ENCODE measurements around the gene SLC29A2. TPM values are rescaled to one million over a fixed set of nuclear protein-coding genes. Genes with fewer than 3 reads are reported as not detected.

The SLC29A2 gene
- total RNA-seq, 2 experiments from 2014 or later: 10.0 to 11.1 TPM

DNA sequence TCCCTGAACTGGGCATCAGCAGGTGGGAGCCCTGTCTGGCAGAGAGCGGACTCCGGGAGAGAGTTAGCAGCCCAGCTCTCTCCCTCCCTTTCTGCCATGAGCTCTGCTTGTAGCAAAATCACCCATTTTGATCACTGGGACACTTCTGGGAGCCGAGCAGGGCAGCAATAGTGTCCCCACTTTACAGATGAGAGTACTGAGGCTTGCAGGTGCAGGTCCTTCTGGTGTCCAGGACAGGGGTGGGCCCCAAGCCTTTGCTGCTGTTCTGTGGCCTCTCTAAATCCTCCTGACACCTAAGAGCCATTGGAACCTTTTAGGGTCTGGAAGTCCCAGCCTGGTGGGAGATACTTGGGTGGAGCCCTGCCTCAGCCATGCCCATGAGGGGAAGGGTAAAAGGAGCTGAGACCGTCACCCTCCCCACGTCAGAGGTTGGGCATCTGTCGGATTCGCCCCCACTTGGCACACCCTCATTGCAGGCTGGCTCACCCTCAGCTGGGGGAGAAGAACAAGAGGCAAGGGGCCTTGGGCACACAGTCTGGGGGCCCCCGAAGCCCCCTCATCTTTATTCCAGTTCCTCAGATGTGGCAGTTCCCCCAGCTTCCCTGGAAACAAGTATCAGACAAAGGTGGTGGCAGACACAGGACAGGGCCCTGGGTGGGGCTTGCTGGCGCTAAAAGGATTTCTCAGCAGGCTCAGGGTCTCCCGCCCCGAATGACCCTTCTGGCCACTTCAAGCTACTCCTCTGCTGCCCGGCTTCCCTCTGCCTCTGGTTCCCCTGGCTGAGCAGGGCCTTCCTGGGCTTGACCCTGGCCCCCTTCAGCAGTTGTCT lies 39.8 kb downstream of the SLC29A2 start:
- DNase-seq (no peak), ATAC-seq (no peak)
- no peak overlapping the region for H3K4me3 Mint-ChIP-seq
- CTCF ChIA-PET: interaction anchor here (0.9 to 8.7 kb wide), 6 partner anchors 9 to 57 kb away, joined by 3 to 194 read pairs (median 4); partner anchors contain the start of gene BRMS1
- peaks cover 40% of the 10 kb centered on the region for H3K4me1 Mint-ChIP-seq (ENCODE audit: low read depth)
- H3K36me3 Mint-ChIP-seq (ENCODE audit: low read depth): peaks cover 4% of the 10 kb centered on the region
- POLR2A ChIA-PET: interaction anchor here (1.5 to 1.6 kb wide), 2 partner anchors 19 to 41 kb away, joined by 4 to 9 read pairs; no protein-coding TSS in a partner anchor
- H3K27ac Mint-ChIP-seq: no peak overlapping the region
- H3K27me3 Mint-ChIP-seq (ENCODE audit: low read depth): no peaks in the 10 kb centered on the region
- H3K9me3 Mint-ChIP-seq (ENCODE audit: insufficient read depth): no peaks in the 10 kb centered on the region

- ChIA-PET POLR2A (interaction anchor here (1.5 kb wide), 1 partner anchor 41 kb away, joined by 4 read pairs; no protein-coding TSS in a partner anchor), CTCF (interaction anchor here (0.9 to 8.7 kb wide), 6 partner anchors 9 to 58 kb away, joined by 3 to 194 read pairs (median 4); partner anchors contain the start of gene BRMS1)
- DNase-seq (no peak), ATAC-seq (no peak)
- Mint-ChIP-seq H3K27ac (no peak overlapping the region), H3K4me3 (no peak overlapping the region), H3K4me1 (ENCODE audit: low read depth) (peaks cover 38% of the 10 kb centered on the region), H3K36me3 (ENCODE audit: low read depth) (no peaks in the 10 kb centered on the region), H3K27me3 (ENCODE audit: low read depth) (no peaks in the 10 kb centered on the region), H3K9me3 (ENCODE audit: insufficient read depth) (no peaks in the 10 kb centered on the region)
These were observed 40.6 kb downstream of the SLC29A2 start for GRCh38 chr11:66330931-66331330.

- DNase-seq (no peak), ATAC-seq (no peak)
- no peak overlapping the region for H3K4me3 Mint-ChIP-seq
- no peaks in the 10 kb centered on the region for H3K36me3 Mint-ChIP-seq (ENCODE audit: low read depth)
- peaks cover 48% of the 10 kb centered on the region for H3K4me1 Mint-ChIP-seq (ENCODE audit: low read depth)
- no peaks in the 10 kb centered on the region for H3K9me3 Mint-ChIP-seq (ENCODE audit: insufficient read depth)
- CTCF ChIA-PET: interaction anchor here (0.7 to 8.7 kb wide), 8 partner anchors 9 to 57 kb away, joined by 3 to 194 read pairs (median 3); partner anchors contain the start of genes CD248, TMEM151A and YIF1A
- no peaks in the 10 kb centered on the region for H3K27me3 Mint-ChIP-seq (ENCODE audit: low read depth)
- no peak overlapping the region for H3K27ac Mint-ChIP-seq
- POLR2A ChIA-PET: interaction anchor here (2.2 kb wide), 1 partner anchor 16 kb away, joined by 20 read pairs; no protein-coding TSS in a partner anchor
These were observed 42.3 kb downstream of the SLC29A2 start for GRCh38 chr11:66329165-66329673.

DNA sequence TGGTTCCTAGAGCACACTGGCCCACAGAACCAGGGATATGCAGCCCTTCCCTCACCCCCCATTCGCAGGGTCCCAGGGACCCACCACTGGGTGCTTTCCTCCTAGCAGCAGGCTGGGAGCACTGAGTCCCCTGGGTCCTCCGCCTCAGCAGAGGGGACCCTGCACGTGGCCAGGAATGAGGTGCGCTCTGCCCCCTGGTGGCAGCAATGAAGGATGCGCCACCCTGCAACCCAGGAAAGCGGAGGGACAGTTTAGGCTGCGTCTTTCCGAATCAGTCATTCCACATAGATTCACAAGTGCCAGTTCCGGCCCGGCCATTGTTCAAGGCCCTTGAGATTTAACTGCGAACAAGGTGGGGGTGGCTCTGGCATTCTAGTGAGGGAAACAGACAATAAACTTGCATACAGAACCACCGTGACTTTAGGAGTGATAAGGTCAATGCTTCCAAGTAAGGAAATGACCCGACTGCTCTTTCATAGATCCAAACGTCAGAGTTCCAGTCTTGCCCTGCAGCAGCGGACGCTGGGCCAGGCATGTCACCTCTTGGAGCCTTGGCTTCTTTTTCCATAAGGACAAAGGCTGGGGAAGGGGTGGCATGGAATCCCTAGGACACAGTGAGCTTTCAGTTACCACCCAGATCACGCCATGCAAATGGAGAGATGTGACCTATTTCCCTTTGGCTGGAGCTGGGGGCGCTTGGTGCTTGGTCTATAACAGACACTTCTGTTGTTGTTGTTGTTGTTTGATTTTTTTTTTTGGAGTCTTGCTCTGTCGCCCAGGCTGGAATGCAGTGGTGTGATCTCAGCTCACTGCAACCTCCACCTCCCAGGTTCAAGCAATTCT lies 43.0 kb downstream of the SLC29A2 start:
- POLR2A ChIA-PET: interaction anchor here (2.2 kb wide), 1 partner anchor 15 kb away, joined by 20 read pairs; no protein-coding TSS in a partner anchor
- no peaks in the 10 kb centered on the region for H3K27me3 Mint-ChIP-seq (ENCODE audit: low read depth)
- peak; percentile 85 for DNase-seq
- peak overlapping the region; percentile 4 for H3K4me3 Mint-ChIP-seq
- peak; percentile 78 for ATAC-seq
- peaks cover 55% of the 10 kb centered on the region for H3K4me1 Mint-ChIP-seq (ENCODE audit: low read depth)
- peak overlapping the region; percentile 85 for H3K27ac Mint-ChIP-seq
- no peaks in the 10 kb centered on the region for H3K36me3 Mint-ChIP-seq (ENCODE audit: low read depth)
- no peaks in the 10 kb centered on the region for H3K9me3 Mint-ChIP-seq (ENCODE audit: insufficient read depth)
- CTCF ChIA-PET: interaction anchor here (0.7 to 8.7 kb wide), 8 partner anchors 10 to 58 kb away, joined by 3 to 194 read pairs (median 3); partner anchors contain the start of genes CD248, TMEM151A and YIF1A

DNA sequence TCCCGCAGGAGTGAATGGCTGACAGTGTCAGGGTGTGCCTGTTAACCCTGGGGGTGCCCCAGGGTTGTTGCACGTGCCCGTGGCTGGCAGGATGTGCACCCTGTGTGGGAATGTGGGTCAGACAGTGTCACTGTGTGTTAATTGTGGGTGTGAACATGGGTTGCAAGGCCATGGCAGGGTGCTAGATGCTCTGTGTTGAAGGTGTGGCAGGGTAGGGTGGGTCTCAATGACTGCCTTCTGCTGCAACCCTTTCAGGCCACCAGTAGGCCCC lies 43.6 kb downstream of the SLC29A2 start:
- Mint-ChIP-seq H3K36me3 (ENCODE audit: low read depth) (no peaks in the 10 kb centered on the region), H3K4me3 (no peak overlapping the region), H3K27ac (peak overlapping the region; percentile 85), H3K27me3 (ENCODE audit: low read depth) (no peaks in the 10 kb centered on the region), H3K4me1 (ENCODE audit: low read depth) (peaks cover 61% of the 10 kb centered on the region), H3K9me3 (ENCODE audit: insufficient read depth) (no peaks in the 10 kb centered on the region)
- CTCF ChIA-PET: no interaction called here
- DNase-seq (peak; percentile 60), ATAC-seq (peak; percentile 54)
- POLR2A ChIA-PET: no interaction called here

GRCh38 chr11:66327171-66328030 lies 44.2 kb downstream of the SLC29A2 start:
- DNase-seq (no peak), ATAC-seq (no peak)
- Mint-ChIP-seq H3K27ac (peak overlapping the region; percentile 85), H3K36me3 (ENCODE audit: low read depth) (no peaks in the 10 kb centered on the region), H3K27me3 (ENCODE audit: low read depth) (no peaks in the 10 kb centered on the region), H3K4me3 (no peak overlapping the region), H3K4me1 (ENCODE audit: low read depth) (peaks cover 66% of the 10 kb centered on the region), H3K9me3 (ENCODE audit: insufficient read depth) (no peaks in the 10 kb centered on the region)
- ChIA-PET CTCF (interaction anchor here (1.0 to 3.8 kb wide), 7 partner anchors 9 to 59 kb away, joined by 3 to 87 read pairs (median 4); partner anchors contain the start of genes CD248, RIN1 and SLC29A2), POLR2A (interaction anchor here (0.6 to 3.0 kb wide), 4 partner anchors 8 to 17 kb away, joined by 3 to 45 read pairs (median 21); partner anchors contain the start of genes BRMS1, CD248 and RIN1)

GRCh38 chr11:66326261-66327111 lies 45.1 kb downstream of the SLC29A2 start:
- ATAC-seq (peak; percentile 61), DNase-seq (peak; percentile 86)
- CTCF ChIA-PET: interaction anchor here (1.0 to 3.8 kb wide), 7 partner anchors 9 to 60 kb away, joined by 3 to 87 read pairs (median 4); partner anchors contain the start of genes CD248, RIN1 and SLC29A2
- peaks cover 73% of the 10 kb centered on the region for H3K4me1 Mint-ChIP-seq (ENCODE audit: low read depth)
- H3K27ac Mint-ChIP-seq: peak overlapping the region; percentile 98
- H3K36me3 Mint-ChIP-seq (ENCODE audit: low read depth): no peaks in the 10 kb centered on the region
- H3K27me3 Mint-ChIP-seq (ENCODE audit: low read depth): no peaks in the 10 kb centered on the region
- POLR2A ChIA-PET: interaction anchor here (0.6 to 3.0 kb wide), 4 partner anchors 9 to 18 kb away, joined by 3 to 45 read pairs (median 21); partner anchors contain the start of genes BRMS1, CD248 and RIN1
- no peaks in the 10 kb centered on the region for H3K9me3 Mint-ChIP-seq (ENCODE audit: insufficient read depth)
- peak overlapping the region; percentile 59 for H3K4me3 Mint-ChIP-seq

DNA sequence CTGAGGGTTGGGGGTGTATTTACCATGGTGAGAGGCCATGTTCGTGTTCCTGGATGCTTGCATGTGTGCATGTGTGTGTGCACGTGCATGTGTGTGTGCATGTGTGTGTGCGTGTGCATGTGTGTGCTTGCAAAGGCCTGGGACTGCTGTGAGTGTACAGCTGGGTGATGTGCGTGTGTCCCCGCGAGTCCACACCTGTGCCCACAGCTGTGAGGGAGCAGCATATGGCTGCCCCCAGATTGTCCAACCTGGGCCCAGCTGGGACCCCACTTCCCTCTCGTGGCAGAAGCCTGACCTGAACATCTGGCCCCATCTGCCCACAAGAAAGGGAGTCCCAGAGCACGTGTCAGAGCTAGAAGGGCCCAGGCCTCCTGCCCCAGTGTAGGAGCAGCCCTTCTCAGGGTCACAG lies 46.3 kb downstream of the SLC29A2 start:
- CTCF ChIA-PET: interaction anchor here (2.3 to 3.8 kb wide), 2 partner anchors 8 to 13 kb away, joined by 15 to 87 read pairs; partner anchors contain the start of gene CD248
- Mint-ChIP-seq H3K4me1 (ENCODE audit: low read depth) (peaks cover 78% of the 10 kb centered on the region), H3K27me3 (ENCODE audit: low read depth) (no peaks in the 10 kb centered on the region), H3K4me3 (peak overlapping the region; percentile 59), H3K9me3 (ENCODE audit: insufficient read depth) (peaks cover under 1% of the 10 kb centered on the region), H3K36me3 (ENCODE audit: low read depth) (peaks cover 3% of the 10 kb centered on the region), H3K27ac (peak overlapping the region; percentile 98)
- POLR2A ChIA-PET: interaction anchor here (3.0 kb wide), 1 partner anchor 13 kb away, joined by 45 read pairs; no protein-coding TSS in a partner anchor
- DNase-seq (peak; percentile 32), ATAC-seq (peak; percentile 10)

DNA sequence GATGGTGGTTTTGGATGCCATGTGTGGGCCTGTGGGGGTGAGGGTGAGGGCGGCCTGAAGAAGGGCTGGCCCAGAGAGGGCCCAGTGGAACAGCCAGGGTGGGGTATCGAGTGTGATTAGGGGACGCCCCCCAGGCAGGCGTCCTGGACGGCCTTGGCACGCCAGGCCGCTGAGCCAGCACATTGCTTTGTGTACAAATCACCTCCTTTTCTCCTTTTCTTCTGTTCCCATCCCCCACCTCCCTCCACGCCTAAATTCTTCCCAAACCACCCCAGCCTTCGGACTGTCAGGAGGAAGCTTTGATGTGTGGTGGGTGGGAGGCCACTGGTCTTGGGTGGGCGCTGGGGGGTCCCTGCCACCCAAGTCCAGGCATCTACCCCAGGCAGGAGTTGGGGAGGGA lies 46.9 kb downstream of the SLC29A2 start:
- Mint-ChIP-seq H3K27me3 (ENCODE audit: low read depth) (no peaks in the 10 kb centered on the region), H3K4me3 (no peak overlapping the region), H3K27ac (peak overlapping the region; percentile 98), H3K36me3 (ENCODE audit: low read depth) (peaks cover 8% of the 10 kb centered on the region), H3K9me3 (ENCODE audit: insufficient read depth) (peaks cover 6% of the 10 kb centered on the region), H3K4me1 (ENCODE audit: low read depth) (peaks cover 81% of the 10 kb centered on the region)
- DNase-seq: no peak
- ChIA-PET POLR2A (interaction anchor here (0.6 to 3.0 kb wide), 3 partner anchors 9 to 12 kb away, joined by 3 to 45 read pairs (median 4); no protein-coding TSS in a partner anchor), CTCF (interaction anchor here (3.8 kb wide), 1 partner anchor 12 kb away, joined by 87 read pairs; no protein-coding TSS in a partner anchor)
- ATAC-seq: no peak
